Suprapubic skin (tissue), 4 donors: ENCODE measurements around the gene TAOK1. TPM values are rescaled to one million over a fixed set of nuclear protein-coding genes. Genes with fewer than 3 reads are reported as not detected.

ENCODE experiments used
- DNase-seq, 2 donors: peaks; one replicate each; pipeline ENCODE4 v3.0.0-alpha.2; 2019; ENCODE audit warnings: low spot score in 2 of 2
- H3K27ac ChIP-seq: fragments of 200-600 bp; sonication (generic); one replicate; pipeline ENCODE4 v1.5.1; 2019
- H3K27me3 ChIP-seq: fragments of 200-600 bp; sonication (generic); one replicate; pipeline ENCODE4 v1.5.1; 2019
- H3K36me3 ChIP-seq: fragments of 200-600 bp; sonication (generic); one replicate; pipeline ENCODE4 v1.5.1; 2019
- H3K4me1 ChIP-seq: fragments of 200-600 bp; sonication (generic); one replicate; pipeline ENCODE4 v1.5.1; 2019
- H3K4me3 ChIP-seq: fragments of 200-600 bp; sonication (generic); one replicate; pipeline ENCODE4 v1.5.1; 2019; ENCODE audit warnings: mild to moderate bottlenecking
- H3K9me3 ChIP-seq: fragments of 200-600 bp; sonication (generic); one replicate; pipeline ENCODE4 v1.5.1; 2019
- CTCF ChIP-seq, 2 donors: fragments of 200-600 bp in 1 of 2; fragments of 450-650 bp in 1 of 2; sonication (generic) in 1 of 2; IDR thresholded peaks; one replicate each; pipeline ENCODE4 v1.5.1; 2016 to 2019; ENCODE audit warnings: antibody characterized with exemption in 2 of 2, mild to moderate bottlenecking in 1 of 2, moderate library complexity in 1 of 2
- EP300 ChIP-seq: sonication (generic); formaldehyde crosslinking; IDR thresholded peaks from one replicate; pipeline ENCODE4 v1.6.1; 2017; ENCODE audit warnings: antibody characterized with exemption
- POLR2A ChIP-seq, 2 donors: fragments of 450-650 bp; IDR thresholded peaks; one replicate each; pipeline ENCODE4 v1.6.1; 2017; ENCODE audit warnings: antibody characterized with exemption in 2 of 2, mild to moderate bottlenecking in 2 of 2, moderate library complexity in 2 of 2
- POLR2AphosphoS5 ChIP-seq, 3 donors: sonication (generic); formaldehyde crosslinking; IDR thresholded peaks; one replicate each; pipeline ENCODE4 v1.6.1; 2017; ENCODE audit warnings: antibody characterized with exemption in 3 of 3
- WGBS: methylation state at CpG from one replicate; pipeline ENCODE4 v1.1.5; 2018; 5-methylcytosine and 5-hydroxymethylcytosine counted together
- total RNA-seq, 4 donors: library from RNA; depleted of rRNA; stranded (reverse); fragments of >200 nt; gene quantifications; one replicate each; pipeline ENCODE4 v1.1.0, GENCODE V29; 2016

The TAOK1 gene
- total RNA-seq, 4 donors from 2014 or later = 42.1 to 58.3 (median 51.2) TPM

DNA sequence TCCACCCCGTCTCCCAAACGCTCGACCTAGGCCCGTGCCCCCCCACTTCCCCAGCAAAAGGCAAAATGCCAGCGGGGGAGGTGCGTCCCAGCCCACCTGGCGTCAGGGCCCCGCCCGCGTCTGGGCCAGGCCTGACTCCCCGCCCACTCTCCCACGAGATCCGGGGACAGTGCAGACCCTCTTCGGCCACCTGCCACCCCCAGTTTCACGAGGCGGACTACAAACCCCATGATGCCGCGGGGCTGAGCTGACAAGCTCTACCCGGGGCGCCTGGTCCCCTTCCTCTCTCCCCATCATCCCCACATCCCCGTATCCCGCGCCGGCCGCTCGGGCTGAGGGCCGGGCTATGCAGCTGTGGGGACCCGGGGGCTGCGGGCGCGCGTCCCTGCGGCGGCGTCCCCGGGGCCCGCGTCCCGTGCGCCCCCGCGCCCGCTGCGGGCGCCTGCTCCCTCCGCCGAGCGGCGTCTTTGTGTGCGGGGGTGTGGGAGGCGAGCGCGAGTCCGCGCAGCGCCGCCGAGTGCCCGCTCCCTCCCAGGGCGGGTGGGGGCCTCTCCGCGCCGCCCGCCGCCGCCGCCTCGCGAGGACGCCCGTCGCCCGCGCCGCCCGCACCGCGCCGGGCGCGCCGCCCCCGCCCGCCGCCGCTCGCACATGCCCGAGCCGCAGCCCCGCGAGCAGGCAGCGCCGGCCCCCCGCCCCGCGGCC, 202.8 kb downstream of the TAOK1 start, which contains the start of gene ANKRD13B:
Gene ANKRD13B, plus strand, starts transcription at position 283 of the 702 bp plus-strand sequence. CDS start 490 bp downstream, outside the sequence.
- Histone ChIP-seq H3K27ac (peak within 1 kb of the TSS; percentile 86), H3K4me1 (peaks cover 79% of the 10 kb centered on the region), H3K4me3 (peak within 1 kb of the TSS; percentile 88), H3K9me3 (no peaks in the 10 kb centered on the region), H3K27me3 (no peaks in the 10 kb centered on the region), H3K36me3 (no peaks in the 10 kb centered on the region)
- WGBS = 0% methylated on average over 1 of the region's 96 CpGs
- no peak for TF ChIP-seq EP300
- no peak for TF ChIP-seq POLR2A (IDR thresholded peaks at IDR 0.05)
- no peak for TF ChIP-seq CTCF (IDR thresholded peaks at IDR 0.05)
- no peak for TF ChIP-seq POLR2AphosphoS5 (IDR thresholded peaks at IDR 0.05)
- DNase-seq = no peak

- Histone ChIP-seq H3K36me3 (no peaks in the 10 kb centered on the region), H3K27ac (no peak overlapping the region)
Observed at GRCh38 chr17:29593591-29594518, 203.7 kb downstream of the TAOK1 start.

DNA sequence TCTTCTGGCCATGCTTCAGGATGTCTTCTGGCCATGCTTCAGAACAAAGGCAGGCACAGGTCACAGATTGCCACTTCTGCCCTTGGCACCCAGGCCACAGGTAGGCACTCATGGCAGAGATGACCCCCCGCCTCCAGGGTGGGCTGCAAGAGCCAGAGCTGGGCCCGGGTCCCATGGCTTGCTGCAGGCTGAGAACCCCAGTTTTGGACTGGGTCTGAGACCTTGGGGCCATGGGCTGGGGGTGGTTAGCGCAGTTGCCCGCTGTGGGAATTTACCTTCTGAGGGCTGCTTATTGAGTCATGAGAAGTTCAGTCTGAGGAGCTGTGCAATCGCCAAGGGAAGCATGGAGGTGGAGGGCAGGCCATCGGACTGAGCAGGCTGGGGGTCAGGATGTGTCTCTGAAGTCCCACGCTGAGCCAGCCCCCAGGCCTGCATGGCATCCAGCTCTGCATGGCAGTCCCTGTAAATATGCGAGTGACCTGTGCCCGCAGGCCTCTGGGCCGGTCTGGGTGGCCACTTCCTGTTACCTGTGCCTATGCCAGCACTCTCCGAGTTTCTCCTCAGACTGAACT, 204.4 kb downstream of the TAOK1 start:
- DNase-seq = no peak
- TF ChIP-seq EP300 (no peak), POLR2AphosphoS5 (IDR thresholded peaks at IDR 0.05) (no peak), POLR2A (IDR thresholded peaks at IDR 0.05) (no peak), CTCF (IDR thresholded peaks at IDR 0.05) (no peak)
- H3K4me3 ChIP-seq = peak overlapping the region; percentile 56
- H3K27ac ChIP-seq = no peak overlapping the region
- no peaks in the 10 kb centered on the region for H3K27me3 ChIP-seq
- no peaks in the 10 kb centered on the region for H3K9me3 ChIP-seq
- WGBS = 100% methylated on average over 1 of the region's 11 CpGs
- peaks cover 70% of the 10 kb centered on the region for H3K4me1 ChIP-seq
- H3K36me3 ChIP-seq = no peaks in the 10 kb centered on the region

More at GRCh38 chr17:29593591-29594518, 203.7 kb downstream of the TAOK1 start:
- Histone ChIP-seq H3K27me3 (no peaks in the 10 kb centered on the region), H3K9me3 (no peaks in the 10 kb centered on the region), H3K4me3 (peak overlapping the region; percentile 56), H3K4me1 (peaks cover 71% of the 10 kb centered on the region)
- WGBS = 21% methylated on average over 11 of the region's 64 CpGs
- no peak for TF ChIP-seq POLR2AphosphoS5 (IDR thresholded peaks at IDR 0.05)
- TF ChIP-seq CTCF (IDR thresholded peaks at IDR 0.05) = peak in 1 of 2 donors; percentile 18
- no peak for DNase-seq

DNA sequence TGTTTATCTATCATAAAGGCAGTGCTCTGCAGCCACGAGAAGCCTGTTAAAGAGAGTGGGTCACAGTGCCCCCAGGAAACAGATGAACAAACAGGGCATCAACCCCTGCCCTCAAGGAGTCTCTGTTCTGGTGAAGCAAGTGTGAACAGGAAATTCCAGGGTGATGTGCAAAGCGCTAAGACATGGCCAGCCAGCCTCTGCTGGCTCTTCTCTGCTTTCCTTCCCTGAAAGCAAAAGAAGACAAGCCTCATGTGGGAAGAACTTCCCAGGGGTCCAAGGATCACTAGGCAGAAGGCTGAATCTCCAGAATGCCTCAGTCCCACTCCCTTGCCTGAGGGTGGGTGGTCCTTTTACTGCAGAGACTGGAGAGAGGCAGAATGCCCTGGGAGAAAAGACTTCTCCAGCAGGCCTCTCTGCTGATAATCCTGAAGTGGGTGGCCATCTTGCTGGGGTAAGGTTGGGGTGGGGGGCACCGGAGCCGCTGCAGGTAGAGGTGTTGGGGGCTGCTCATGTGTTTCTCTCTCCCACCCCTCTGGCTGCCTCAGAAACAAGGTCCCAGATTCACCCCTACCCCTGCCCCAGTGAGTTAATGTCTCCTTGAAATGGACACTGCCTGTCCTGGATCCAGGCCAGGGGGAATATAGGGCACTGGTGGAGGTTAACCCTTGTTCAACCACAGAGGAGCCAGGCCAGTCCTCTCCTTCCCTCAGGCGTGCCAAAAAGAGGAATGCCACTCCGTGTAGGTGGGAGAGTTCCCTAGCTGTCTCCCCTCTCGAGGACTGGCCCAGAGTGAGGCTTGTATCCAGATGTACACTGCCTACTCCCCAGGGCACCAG, 205.2 kb downstream of the TAOK1 start:
- no peaks in the 10 kb centered on the region for H3K36me3 ChIP-seq
- no peak overlapping the region for H3K4me3 ChIP-seq
- peaks cover 63% of the 10 kb centered on the region for H3K4me1 ChIP-seq
- H3K27ac ChIP-seq = no peak overlapping the region
- TF ChIP-seq POLR2AphosphoS5 (IDR thresholded peaks at IDR 0.05) (no peak), POLR2A (IDR thresholded peaks at IDR 0.05) (no peak), CTCF (IDR thresholded peaks at IDR 0.05) (no peak), EP300 (no peak)
- 88% methylated on average over 3 of the region's 7 CpGs for WGBS
- DNase-seq = no peak
- H3K27me3 ChIP-seq = no peaks in the 10 kb centered on the region
- H3K9me3 ChIP-seq = no peaks in the 10 kb centered on the region
